Upper lobe of left lung (tissue), 6 donors: ENCODE measurements around the gene MEP1B. TPM values are rescaled to one million over a fixed set of nuclear protein-coding genes. Genes with fewer than 3 reads are reported as not detected.
"Not testable (repeated sequence)": the region's sequence is repeated elsewhere in the genome, so short reads cannot be mapped to it uniquely, and the experiment has no call there.

Experiments used
- ATAC-seq, 2 donors: fragments of 200-7000 bp; cut with Tn5 transposase; one replicate each; pipeline ENCODE4 v1.9.1; 2022; ENCODE audit warnings: mild to moderate bottlenecking in 2 of 2, moderate library complexity in 2 of 2; ENCODE audit not compliant: low FRiP score in 2 of 2
- DNase-seq, 2 donors: peaks; one replicate each; pipeline ENCODE4 v3.0.0-alpha.2; 2019 to 2020
- H3K27ac ChIP-seq, 4 donors: fragments of 200-600 bp; sonication (generic); one replicate each; pipeline ENCODE4 v1.5.1; 2016 to 2019
- H3K27me3 ChIP-seq, 4 donors: fragments of 200-600 bp; sonication (generic); one replicate each; pipeline ENCODE4 v1.5.1; 2017 to 2019
- H3K36me3 ChIP-seq, 4 donors: fragments of 200-600 bp; sonication (generic); one replicate each; pipeline ENCODE4 v1.5.1; 2016 to 2019
- H3K4me1 ChIP-seq, 4 donors: fragments of 200-600 bp; sonication (generic); one replicate each; pipeline ENCODE4 v1.5.1; 2018 to 2019
- H3K4me3 ChIP-seq, 4 donors: fragments of 200-600 bp; sonication (generic); one replicate each; pipeline ENCODE4 v1.5.1; 2017 to 2019; ENCODE audit warnings: mild to moderate bottlenecking in 2 of 4, moderate library complexity in 1 of 4
- H3K9me3 ChIP-seq, 4 donors: fragments of 200-600 bp; sonication (generic); one replicate each; pipeline ENCODE4 v1.5.1; 2018 to 2019
- CTCF ChIP-seq, 6 experiments: fragments of 450-650 bp in 4 of 6; fragments of 200-600 bp in 2 of 6; sonication (generic) in 2 of 6; IDR thresholded peaks; one replicate each; pipeline ENCODE4 v1.5.1; 2016 to 2019; ENCODE audit warnings: antibody characterized with exemption in 6 of 6
- EP300 ChIP-seq, 4 donors: sonication (generic); formaldehyde crosslinking; IDR thresholded peaks; one replicate each; pipeline ENCODE4 v1.5.1; 2017; ENCODE audit warnings: antibody characterized with exemption in 4 of 4, control low read depth in 2 of 4
- POLR2A ChIP-seq, 4 donors: fragments of 450-650 bp; IDR thresholded peaks; one replicate each; pipeline ENCODE4 v1.5.1; 2016 to 2017; ENCODE audit warnings: antibody characterized with exemption in 4 of 4, mild to moderate bottlenecking in 2 of 4
- POLR2AphosphoS5 ChIP-seq, 2 donors: sonication (generic); formaldehyde crosslinking; IDR thresholded peaks; one replicate each; pipeline ENCODE4 v1.5.1; 2017; ENCODE audit warnings: antibody characterized with exemption in 2 of 2
- WGBS, 2 donors: methylation state at CpG; one replicate each; pipeline ENCODE4 v1.1.5; 2017 to 2018; 5-methylcytosine and 5-hydroxymethylcytosine counted together
- total RNA-seq, 6 donors: library from RNA; depleted of rRNA in 4 of 6; stranded (reverse); fragments of >200 nt in 4 of 6; gene quantifications; one replicate each; pipeline versions ENCODE4 v1.1.0 to v1.2.1, GENCODE V29; 2016 to 2021
- donor health status: DM: no; HTN: no; CAD: no; lungs with moderate emphysema.
- donor health status: DM: no; HTN: yes; CAD: no; lungs with severe emphysema.

The MEP1B gene
- total RNA-seq, 6 donors from 2014 or later = not detected

GRCh38 chr18:32158108-32158624 lies 31.7 kb upstream of the MEP1B start:
- peak in 1 of 2 donors; percentile 82 for DNase-seq
- Histone ChIP-seq H3K27ac (no peak overlapping the region), H3K27me3 (no peaks in the 10 kb centered on the region), H3K36me3 (no peaks in the 10 kb centered on the region), H3K4me1 (peaks cover 3 to 11% (median 8%) of the 10 kb centered on the region in 4 donors), H3K4me3 (peak overlapping the region in 3 of 4 donors; percentile 11 to 39 (median 28)), H3K9me3 (no peaks in the 10 kb centered on the region)
- peak; percentile 91 to 97 for ATAC-seq
- peak; percentile 71 to 90 (median 81) for TF ChIP-seq CTCF (IDR thresholded peaks at IDR 0.05)
- TF ChIP-seq POLR2AphosphoS5 (IDR thresholded peaks at IDR 0.05) = no peak
- 3 to 10% methylated on average over 22 of the region's 22 CpGs for WGBS, 2 donors

GRCh38 chr18:32158631-32159030 lies 31.2 kb upstream of the MEP1B start:
- not testable (repeated sequence) for H3K27ac ChIP-seq, ATAC-seq, H3K27me3 ChIP-seq, DNase-seq, H3K36me3 ChIP-seq, H3K9me3 ChIP-seq
- peak overlapping the region in 2 of 4 donors; percentile 28 to 39 for H3K4me3 ChIP-seq
- 61 to 81% methylated on average over 9 of the region's 9 CpGs for WGBS, 2 donors
- peaks cover 3 to 11% (median 8%) of the 10 kb centered on the region in 4 donors for H3K4me1 ChIP-seq

- DNase-seq = no peak
- Histone ChIP-seq H3K4me3 (no peak overlapping the region), H3K36me3 (no peaks in the 10 kb centered on the region), H3K4me1 (peaks cover 3 to 11% (median 8%) of the 10 kb centered on the region in 4 donors), H3K9me3 (no peaks in the 10 kb centered on the region), H3K27me3 (no peaks in the 10 kb centered on the region), H3K27ac (no peak overlapping the region)
- TF ChIP-seq EP300 (IDR thresholded peaks at IDR 0.05) (no peak), CTCF (IDR thresholded peaks at IDR 0.05) (no peak), POLR2A (IDR thresholded peaks at IDR 0.05) (no peak), POLR2AphosphoS5 (IDR thresholded peaks at IDR 0.05) (no peak)
- no peak for ATAC-seq
- 81 to 87% methylated on average over 2 of the region's 2 CpGs for WGBS, 2 donors
Measured at GRCh38 chr18:32160547-32160946, 29.3 kb upstream of the MEP1B start.

GRCh38 chr18:32167980-32168730 lies 21.7 kb upstream of the MEP1B start:
- Histone ChIP-seq H3K27ac (no peak overlapping the region), H3K36me3 (no peaks in the 10 kb centered on the region), H3K4me1 (no peaks in the 10 kb centered on the region), H3K4me3 (no peak overlapping the region), H3K9me3 (no peaks in the 10 kb centered on the region), H3K27me3 (no peaks in the 10 kb centered on the region)
- DNase-seq (no peak), ATAC-seq (no peak)
- WGBS, 2 donors = 77 to 80% methylated on average over 3 of the region's 3 CpGs
- TF ChIP-seq POLR2A (IDR thresholded peaks at IDR 0.05) = no peak
- TF ChIP-seq CTCF (IDR thresholded peaks at IDR 0.05) = no peak

GRCh38 chr18:32173654-32174053 lies 16.2 kb upstream of the MEP1B start:
- Histone ChIP-seq H3K36me3 (no peaks in the 10 kb centered on the region), H3K9me3 (no peaks in the 10 kb centered on the region), H3K4me1 (no peaks in the 10 kb centered on the region), H3K4me3 (no peak overlapping the region), H3K27ac (no peak overlapping the region), H3K27me3 (no peaks in the 10 kb centered on the region)
- TF ChIP-seq EP300 (IDR thresholded peaks at IDR 0.05) (no peak), POLR2A (IDR thresholded peaks at IDR 0.05) (no peak), CTCF (IDR thresholded peaks at IDR 0.05) (no peak), POLR2AphosphoS5 (IDR thresholded peaks at IDR 0.05) (no peak)
- ATAC-seq = no peak
- DNase-seq = no peak
- WGBS, 2 donors = 77 to 80% methylated on average over 3 of the region's 3 CpGs
